Neural progenitor cell (in vitro differentiated cells): Measurements from ENCODE around the gene USP36.

Experiments
- CTCF ChIP-seq: fragments of 200-600 bp; sonication (generic); IDR thresholded peaks from 2 replicates; pipeline ENCODE4 v1.5.1; 2017; ENCODE audit warnings: antibody characterized with exemption, mild to moderate bottlenecking
- EZH2 ChIP-seq: fragments of 200-600 bp; sonication (generic); IDR thresholded peaks from 2 replicates; pipeline ENCODE4 v1.6.1; 2017; ENCODE audit warnings: antibody characterized with exemption, mild to moderate bottlenecking, moderate library complexity

GRCh38 chr17:78865682-78866390 is 25.2 kb upstream of the USP36 start:
- TF ChIP-seq CTCF (peak; percentile 87), EZH2 (no peak)
